CD4-positive, alpha-beta T cell treated with Interferon alpha-2 for 1 hour (primary cell): ENCODE results near the gene SNRPA1.

Experiments used
- DNase-seq, 2 donors: peaks; one replicate each; pipeline ENCODE4 v3.0.0-alpha.2; 2020 to 2022

Gene SNRPA1

DNA sequence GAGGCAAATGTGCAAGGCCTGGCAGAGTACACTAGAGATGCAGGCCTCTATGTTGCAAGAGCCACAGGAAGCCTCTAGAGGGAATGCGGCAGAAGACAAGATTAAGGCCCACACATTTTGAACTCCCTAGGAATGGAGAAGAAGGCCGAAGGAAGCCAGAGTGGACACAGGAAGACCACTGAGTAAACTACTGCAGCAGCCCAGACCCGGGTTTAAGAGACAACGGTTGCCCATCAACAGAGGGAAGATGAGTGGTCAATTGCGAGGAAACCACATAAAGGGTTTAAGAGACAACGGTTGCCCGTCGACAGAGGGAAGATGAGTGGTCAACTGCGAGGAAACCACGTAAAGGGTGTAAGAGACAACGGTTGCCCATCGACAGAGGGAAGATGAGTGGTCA, 57.8 kb downstream of the SNRPA1 start:
- DNase-seq = no peak

DNA sequence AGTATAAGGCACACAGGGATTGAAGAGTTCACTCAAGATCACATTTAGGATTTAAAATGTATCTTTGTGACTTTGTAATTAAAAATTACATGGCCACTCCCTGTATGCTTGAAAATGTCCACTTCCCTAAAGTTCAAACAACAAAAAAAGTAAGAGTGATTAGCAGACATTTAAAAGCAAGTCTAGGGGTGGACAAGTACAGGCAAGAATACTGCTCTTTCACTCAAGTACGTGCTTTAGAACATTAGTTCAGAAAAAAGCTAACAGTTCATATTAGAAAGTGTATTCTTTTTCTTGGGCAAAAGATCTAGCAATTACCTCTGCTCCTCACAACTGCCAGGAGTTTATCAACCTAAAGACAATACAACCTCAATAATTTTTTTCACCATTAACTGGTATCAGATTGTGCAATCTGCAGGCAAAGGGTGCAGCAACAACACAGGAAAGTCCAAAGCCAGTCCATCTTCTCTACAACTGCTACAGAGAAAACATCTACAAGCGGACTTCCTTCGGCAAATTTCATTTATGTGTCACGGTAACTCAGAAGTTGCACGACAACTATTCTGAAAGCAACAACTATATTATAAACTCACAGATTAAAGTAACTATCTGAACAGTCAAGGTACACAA, 61.3 kb downstream of the SNRPA1 start:
- no peak for DNase-seq

DNA sequence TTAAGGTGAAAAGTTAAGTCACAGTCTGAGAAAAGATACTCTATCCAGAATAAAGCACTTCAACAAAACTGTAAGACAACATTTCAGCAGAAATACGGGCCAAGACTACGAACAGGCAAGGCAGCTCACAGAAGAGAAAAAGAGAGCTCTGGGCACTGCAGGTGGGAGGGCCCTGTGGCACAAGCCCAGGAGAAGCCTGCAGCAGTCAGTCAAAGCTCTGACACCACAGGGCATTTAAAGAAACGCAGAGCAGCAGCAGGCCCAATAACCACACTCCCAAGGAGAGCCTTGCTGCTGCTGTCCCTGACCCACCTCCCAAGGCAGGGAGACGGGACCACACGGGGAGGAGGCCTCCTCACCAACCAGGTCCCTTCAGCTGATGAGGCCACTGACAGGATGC, 62.4 kb downstream of the SNRPA1 start:
- no peak for DNase-seq
